Uterus (tissue), 2 donors: ENCODE results near the gene CFAP77.

Experiments
- CTCF ChIP-seq, 4 experiments: fragments of 200-600 bp in 2 of 4; fragments of 450-650 bp in 2 of 4; sonication (generic) in 2 of 4; IDR thresholded peaks; one replicate each; pipeline ENCODE4 v1.5.1; 2016 to 2019; ENCODE audit warnings: antibody characterized with exemption in 4 of 4, mild to moderate bottlenecking in 2 of 4, moderate library complexity in 1 of 4
- POLR2A ChIP-seq, 2 donors: fragments of 450-650 bp; IDR thresholded peaks; one replicate each; pipeline ENCODE4 v1.6.1; 2016; ENCODE audit warnings: antibody characterized with exemption in 2 of 2, mild to moderate bottlenecking in 1 of 2, moderate library complexity in 1 of 2

- TF ChIP-seq CTCF (IDR thresholded peaks at IDR 0.05): no peak
- no peak for TF ChIP-seq POLR2A (IDR thresholded peaks at IDR 0.05)
Observed at GRCh38 chr9:132597073-132597775, 187.2 kb downstream of the CFAP77 start.
